Right atrium auricular region (tissue), 2 donors: ENCODE results near the gene AQP12A. TPM values are rescaled to one million over a fixed set of nuclear protein-coding genes. Genes with fewer than 3 reads are reported as not detected.

Experiments
- DNase-seq: peaks from one replicate; pipeline ENCODE4 v3.0.0-alpha.2; 2019; ENCODE audit warnings: low spot score
- H3K27ac ChIP-seq, 2 donors: fragments of 200-600 bp; sonication (generic); 1 replicate in 1 of 2; 2 replicates in 1 of 2; pipeline ENCODE4 v1.5.1; 2016 to 2019
- H3K27me3 ChIP-seq, 2 donors: fragments of 200-600 bp; sonication (generic); one replicate each; pipeline versions ENCODE4 v1.5.1 to v1.6.0; 2017 to 2019
- H3K36me3 ChIP-seq: fragments of 200-600 bp; sonication (generic); one replicate; pipeline ENCODE4 v1.5.1; 2016
- H3K4me1 ChIP-seq, 2 donors: fragments of 200-600 bp; sonication (generic); one replicate each; pipeline versions ENCODE4 v1.5.1 to v1.6.0; 2017 to 2019
- H3K4me3 ChIP-seq, 2 donors: fragments of 200-600 bp; sonication (generic); 1 replicate in 1 of 2; 2 replicates in 1 of 2; pipeline ENCODE4 v1.5.1; 2017 to 2019; ENCODE audit warnings: mild to moderate bottlenecking in 1 of 2, moderate library complexity in 1 of 2
- H3K9me3 ChIP-seq, 2 donors: fragments of 200-600 bp; sonication (generic); one replicate each; pipeline ENCODE4 v1.5.1; 2019
- CTCF ChIP-seq, 2 donors: fragments of 200-600 bp; sonication (generic); IDR thresholded peaks; one replicate each; pipeline ENCODE4 v1.5.1; 2019; ENCODE audit warnings: antibody characterized with exemption in 2 of 2
- total RNA-seq, 2 donors: library from RNA; depleted of rRNA; stranded (reverse); fragments of >200 nt; gene quantifications; one replicate each; pipeline ENCODE4 v1.1.0, GENCODE V29; 2016

AQP12A gene
- total RNA-seq, 2 donors from 2014 or later = not detected

DNA sequence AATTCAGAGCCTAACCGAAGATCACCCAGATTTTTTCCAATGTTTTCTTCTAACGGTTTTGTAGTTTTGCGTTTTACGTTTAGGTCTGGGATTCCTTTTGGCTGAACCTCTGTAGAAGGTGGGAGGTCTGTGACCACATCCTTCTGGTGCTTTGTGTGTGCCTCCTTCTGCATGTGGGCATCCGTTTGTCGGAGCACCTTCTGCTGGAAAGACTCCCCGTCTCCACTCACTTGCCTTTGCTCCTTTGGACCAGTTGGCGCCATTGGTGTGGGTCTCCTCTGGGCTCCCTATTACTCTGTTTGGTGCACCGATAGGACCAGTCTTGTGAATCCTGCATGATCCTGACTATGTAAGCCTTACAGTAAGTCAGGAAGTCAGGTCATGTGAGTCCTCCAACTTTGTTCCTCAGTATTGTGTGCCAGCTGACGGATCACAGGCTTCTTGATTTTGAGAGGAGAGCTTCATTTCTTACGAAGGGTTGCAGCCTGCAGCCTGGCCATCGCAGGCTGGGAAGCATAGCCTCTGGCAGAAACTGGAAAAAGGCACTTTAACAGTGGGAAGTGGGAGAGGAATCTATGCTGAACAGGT lies 13.6 kb downstream of the AQP12A start:
- no peak for DNase-seq
- Histone ChIP-seq H3K9me3 (no peaks in the 10 kb centered on the region), H3K27ac (no peak overlapping the region), H3K27me3 (no peaks in the 10 kb centered on the region), H3K4me3 (no peak overlapping the region), H3K36me3 (no peaks in the 10 kb centered on the region), H3K4me1 (no peaks in the 10 kb centered on the region)
- no peak for TF ChIP-seq CTCF (IDR thresholded peaks at IDR 0.05)

GRCh38 chr2:240707043-240707756 lies 15.5 kb downstream of the AQP12A start:
- Histone ChIP-seq H3K27ac (no peak overlapping the region), H3K9me3 (no peaks in the 10 kb centered on the region), H3K4me1 (no peaks in the 10 kb centered on the region), H3K36me3 (no peaks in the 10 kb centered on the region), H3K4me3 (no peak overlapping the region), H3K27me3 (no peaks in the 10 kb centered on the region)
- no peak for TF ChIP-seq CTCF (IDR thresholded peaks at IDR 0.05)
- DNase-seq = no peak

DNA sequence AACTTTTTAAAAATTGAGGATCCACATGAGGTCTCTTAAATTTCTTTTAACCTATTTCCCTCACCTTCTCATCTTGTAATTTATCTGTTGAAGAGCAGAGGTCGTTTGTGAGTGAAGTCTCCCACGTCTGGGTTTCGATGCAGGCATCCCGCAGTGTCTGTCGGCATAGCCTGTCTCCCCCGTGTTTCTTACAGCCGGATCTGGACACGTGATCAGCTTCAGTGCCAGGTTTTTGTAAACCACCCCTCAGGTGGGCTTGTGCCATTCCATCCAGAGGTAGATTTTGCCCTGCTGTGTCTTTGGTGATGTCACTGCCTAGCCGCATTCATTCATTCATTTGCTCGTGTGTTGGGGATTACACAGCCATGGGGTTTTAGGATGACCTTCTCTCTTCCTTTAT lies 16.2 kb downstream of the AQP12A start:
- Histone ChIP-seq H3K4me3 (no peak overlapping the region), H3K36me3 (no peaks in the 10 kb centered on the region), H3K4me1 (no peaks in the 10 kb centered on the region), H3K27me3 (no peaks in the 10 kb centered on the region), H3K27ac (no peak overlapping the region), H3K9me3 (no peaks in the 10 kb centered on the region)
- no peak for DNase-seq
- no peak for TF ChIP-seq CTCF (IDR thresholded peaks at IDR 0.05)

- no peak for DNase-seq
- Histone ChIP-seq H3K27ac (no peak overlapping the region), H3K9me3 (no peaks in the 10 kb centered on the region), H3K4me1 (no peaks in the 10 kb centered on the region), H3K27me3 (no peaks in the 10 kb centered on the region), H3K36me3 (no peaks in the 10 kb centered on the region), H3K4me3 (no peak overlapping the region)
- no peak for TF ChIP-seq CTCF (IDR thresholded peaks at IDR 0.05)
Observed at GRCh38 chr2:240708457-240708856, 16.8 kb downstream of the AQP12A start.

DNA sequence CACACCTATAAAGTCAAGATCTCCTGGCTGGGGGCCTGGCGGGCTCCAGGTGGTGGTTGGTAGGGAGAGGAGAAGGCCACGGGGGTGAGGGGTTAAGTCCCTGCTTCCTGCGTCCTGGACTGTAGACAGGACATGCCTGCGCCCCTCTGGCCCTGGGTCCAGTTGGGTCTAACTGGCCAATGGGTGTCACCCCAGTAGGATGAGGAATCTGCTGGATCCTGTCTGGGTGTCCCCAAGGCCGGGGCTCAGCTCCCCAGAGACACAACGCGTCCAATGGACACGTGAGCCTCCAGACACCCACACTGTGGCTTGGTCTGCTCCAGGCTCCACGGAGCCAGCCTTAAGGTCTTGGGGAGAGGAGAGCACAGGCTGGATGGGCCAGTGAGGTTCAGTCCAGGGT lies 19.6 kb downstream of the AQP12A start:
- Histone ChIP-seq H3K27ac (no peak overlapping the region), H3K36me3 (no peaks in the 10 kb centered on the region), H3K27me3 (no peaks in the 10 kb centered on the region), H3K9me3 (no peaks in the 10 kb centered on the region), H3K4me1 (no peaks in the 10 kb centered on the region), H3K4me3 (no peak overlapping the region)
- DNase-seq = no peak
- TF ChIP-seq CTCF (IDR thresholded peaks at IDR 0.05) = no peak

- Histone ChIP-seq H3K4me1 (no peaks in the 10 kb centered on the region), H3K27ac (no peak overlapping the region), H3K36me3 (no peaks in the 10 kb centered on the region), H3K27me3 (no peaks in the 10 kb centered on the region), H3K4me3 (no peak overlapping the region), H3K9me3 (no peaks in the 10 kb centered on the region)
- DNase-seq = no peak
- TF ChIP-seq CTCF (IDR thresholded peaks at IDR 0.05) = no peak
Observed at GRCh38 chr2:240711701-240712100, 20.0 kb downstream of the AQP12A start.
